Endodermal cell (in vitro differentiated cells): ENCODE measurements around the gene CPTP. TPM values are rescaled to one million over a fixed set of nuclear protein-coding genes. Genes with fewer than 3 reads are reported as not detected.

ENCODE experiments used
- DNase-seq: peaks from one replicate; pipeline ENCODE4 v3.0.0-alpha.2; 2017
- H3K27ac ChIP-seq: 2 replicates; pipeline ENCODE4 v1.5.1; 2013; ENCODE audit warnings: mild to moderate bottlenecking, low read depth, low read length, moderate library complexity
- H3K27me3 ChIP-seq: 2 replicates; pipeline ENCODE4 v1.6.1; 2013; ENCODE audit warnings: mild to moderate bottlenecking, low read length, moderate library complexity; ENCODE audit not compliant: insufficient read depth, control insufficient read depth, poor library complexity, severe bottlenecking
- H3K36me3 ChIP-seq: 2 replicates; pipeline ENCODE4 v1.7.0; 2013; ENCODE audit warnings: mild to moderate bottlenecking, low read length, moderate library complexity; ENCODE audit not compliant: control insufficient read depth, insufficient read depth
- H3K4me1 ChIP-seq: one replicate; pipeline ENCODE4 v1.7.0; 2013; ENCODE audit warnings: low read length; ENCODE audit not compliant: control insufficient read depth, insufficient read depth
- H3K4me3 ChIP-seq: 2 replicates; pipeline ENCODE4 v1.5.1; 2013; ENCODE audit warnings: mild to moderate bottlenecking, low read length, moderate library complexity
- H3K9ac ChIP-seq: 2 replicates; pipeline ENCODE4 v1.6.1; 2013; ENCODE audit warnings: mild to moderate bottlenecking, low read length, moderate library complexity; ENCODE audit not compliant: poor library complexity, severe bottlenecking; ENCODE audit errors: extremely low read depth
- H3K9me3 ChIP-seq: 2 replicates; pipeline ENCODE4 v1.6.1; 2013; ENCODE audit warnings: mild to moderate bottlenecking, low read length, moderate library complexity; ENCODE audit not compliant: control insufficient read depth
- H3K27ac Mint-ChIP-seq: 2 replicates; pipeline ENCODE4 v1.8.0; 2020; ENCODE audit warnings: mixed read lengths
- H3K27me3 Mint-ChIP-seq: 2 replicates; pipeline ENCODE4 v1.8.0; 2021; ENCODE audit warnings: mild to moderate bottlenecking, mixed read lengths; ENCODE audit not compliant: insufficient read depth
- H3K36me3 Mint-ChIP-seq: 2 replicates; pipeline ENCODE4 v1.8.0; 2020; ENCODE audit warnings: low read depth, mixed read lengths
- H3K4me1 Mint-ChIP-seq: 2 replicates; pipeline ENCODE4 v1.8.0; 2020; ENCODE audit warnings: mixed read lengths
- H3K4me3 Mint-ChIP-seq: 2 replicates; pipeline ENCODE4 v1.8.0; 2020; ENCODE audit warnings: mild to moderate bottlenecking, moderate library complexity, mixed read lengths
- H3K9me3 Mint-ChIP-seq: 2 replicates; pipeline ENCODE4 v1.8.0; 2020; ENCODE audit warnings: mild to moderate bottlenecking, mixed read lengths
- CTCF ChIP-seq: fragments of 200-600 bp; sonication (generic); conservative IDR thresholded peaks from 2 replicates; pipeline ENCODE4 v1.5.0; 2021; ENCODE audit warnings: antibody characterized with exemption, mild to moderate bottlenecking
- WGBS, 2 experiments: methylation state at CpG; one replicate each; pipeline versions ENCODE4 v1.1.5 to v1.1.7; 2013; ENCODE audit warnings: missing lambda C conversion rate in 2 of 2, mixed read lengths in 1 of 2; ENCODE audit not compliant: insufficient coverage in 1 of 2, insufficient read length in 1 of 2; 5-methylcytosine and 5-hydroxymethylcytosine counted together
- total RNA-seq, 2 donors: library from RNA; stranded (reverse); fragmentation: NEBNext Ultra II Directional in 1 of 2; extraction: Animal tissue kit (Norgen Biotek cat#: 25700) in 1 of 2; gene quantifications; 2 replicates in 1 of 2; 3 replicates in 1 of 2; pipeline ENCODE4 v1.2.1, GENCODE V29; 2021

Gene CPTP
- total RNA-seq, 2 donors from 2014 or later = 12.0 to 13.6 TPM

DNA sequence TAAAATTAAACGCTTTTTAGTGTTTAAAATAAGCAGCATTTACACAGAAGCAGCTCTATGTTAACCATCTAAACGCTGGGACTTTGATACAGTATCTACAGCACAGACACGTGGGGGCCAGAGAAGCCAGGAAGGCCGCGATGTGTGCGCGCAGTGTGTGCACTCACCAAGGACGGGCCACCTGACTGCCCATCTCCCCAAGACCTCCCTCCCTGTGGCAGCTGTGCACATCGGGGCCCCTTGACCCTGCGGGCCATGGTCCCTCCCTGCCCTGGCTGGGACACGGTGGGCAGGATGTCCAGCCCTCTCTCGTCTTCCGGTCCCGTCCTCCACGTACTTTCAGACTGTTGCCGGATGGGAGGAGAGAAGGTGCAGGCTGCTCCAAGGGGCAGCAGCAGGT, 10.7 kb downstream of the CPTP start:
- Mint-ChIP-seq H3K27me3 (no peaks in the 10 kb centered on the region), H3K4me3 (no peak overlapping the region), H3K36me3 (peaks cover 12% of the 10 kb centered on the region), H3K4me1 (no peaks in the 10 kb centered on the region), H3K9me3 (no peaks in the 10 kb centered on the region), H3K27ac (no peak overlapping the region)
- H3K36me3 ChIP-seq = peaks cover 6% of the 10 kb centered on the region
- no peaks in the 10 kb centered on the region for H3K9me3 ChIP-seq
- no peak overlapping the region for H3K4me3 ChIP-seq
- no peak for DNase-seq
- no peak for TF ChIP-seq CTCF
- H3K4me1 ChIP-seq = no peaks in the 10 kb centered on the region
- H3K9ac ChIP-seq = no peak overlapping the region
- 94 to 99% methylated on average over 10 to 16 of the region's 16 CpGs for WGBS, 2 experiments
- H3K27ac ChIP-seq = no peak overlapping the region
- H3K27me3 ChIP-seq = no peaks in the 10 kb centered on the region

- TF ChIP-seq CTCF = no peak
- 95 to 96% methylated on average over 10 to 21 of the region's 21 CpGs for WGBS, 2 experiments
- Mint-ChIP-seq H3K27ac (no peak overlapping the region), H3K36me3 (peaks cover 18% of the 10 kb centered on the region), H3K27me3 (no peaks in the 10 kb centered on the region), H3K9me3 (no peaks in the 10 kb centered on the region), H3K4me1 (no peaks in the 10 kb centered on the region), H3K4me3 (no peak overlapping the region)
- no peak overlapping the region for H3K4me3 ChIP-seq
- H3K27me3 ChIP-seq = no peaks in the 10 kb centered on the region
- H3K9me3 ChIP-seq = no peaks in the 10 kb centered on the region
- H3K4me1 ChIP-seq = no peaks in the 10 kb centered on the region
- H3K9ac ChIP-seq = no peak overlapping the region
- peaks cover 12% of the 10 kb centered on the region for H3K36me3 ChIP-seq
- no peak overlapping the region for H3K27ac ChIP-seq
- no peak for DNase-seq
Observed at GRCh38 chr1:1335792-1336248, 11.2 kb downstream of the CPTP start.

DNA sequence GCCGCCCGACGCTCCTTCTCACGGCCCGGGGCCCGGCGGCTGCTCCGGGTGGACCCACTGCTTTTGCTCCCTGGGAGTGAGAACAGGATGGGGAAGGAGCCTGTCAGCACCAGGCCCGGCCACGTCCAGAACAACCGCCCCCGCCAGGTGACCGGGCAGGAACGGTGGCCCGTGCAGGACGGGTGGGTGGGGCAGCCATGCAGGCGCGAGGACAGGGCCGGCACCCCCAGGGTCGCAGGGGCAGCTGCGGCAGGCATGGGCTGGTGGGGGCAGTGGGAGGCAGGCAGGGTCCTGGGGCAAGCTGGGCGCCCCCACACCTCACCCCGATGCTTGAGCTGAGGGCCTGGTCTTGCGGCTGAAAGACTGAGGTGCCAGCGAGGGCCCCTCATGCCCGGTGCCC, 11.8 kb downstream of the CPTP start:
- DNase-seq = no peak
- Mint-ChIP-seq H3K4me1 (no peaks in the 10 kb centered on the region), H3K4me3 (no peak overlapping the region), H3K27me3 (no peaks in the 10 kb centered on the region), H3K36me3 (peaks cover 24% of the 10 kb centered on the region), H3K9me3 (no peaks in the 10 kb centered on the region), H3K27ac (no peak overlapping the region)
- 95 to 97% methylated on average over 4 to 26 of the region's 26 CpGs for WGBS, 2 experiments
- Histone ChIP-seq H3K9ac (no peak overlapping the region), H3K9me3 (no peaks in the 10 kb centered on the region), H3K36me3 (peaks cover 18% of the 10 kb centered on the region), H3K4me1 (no peaks in the 10 kb centered on the region), H3K27me3 (no peaks in the 10 kb centered on the region), H3K4me3 (no peak overlapping the region), H3K27ac (no peak overlapping the region)
- TF ChIP-seq CTCF = no peak
